ENCODE measurements around the gene FAM184B.

FAM184B gene

DNA sequence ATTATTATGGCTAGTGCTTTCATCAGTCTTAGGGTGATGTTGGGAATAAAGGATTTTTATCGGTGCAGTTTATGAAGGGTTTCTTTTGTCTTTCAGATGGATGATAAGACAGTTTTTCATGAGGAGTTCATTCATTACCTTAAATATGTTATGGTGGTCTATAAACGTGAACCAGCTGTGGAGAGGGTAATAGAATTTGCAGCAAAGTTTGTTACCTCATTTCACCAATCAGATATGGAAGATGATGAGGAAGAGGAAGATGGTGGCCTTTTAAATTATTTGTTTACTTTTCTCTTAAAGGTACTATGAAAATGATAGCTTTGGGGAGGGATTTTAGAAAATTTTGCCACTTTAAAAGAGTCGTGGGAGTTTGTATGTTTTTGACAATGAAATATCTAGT is 30.7 kb upstream of the FAM184B start:
- H3K36me3 ChIP-seq (ENCODE audit: insufficient read depth, low read length), result peaks cover 42% of the 10 kb centered on the region
- H3K9me3 ChIP-seq (ENCODE audit: low read length), result no peaks in the 10 kb centered on the region
- peaks cover 30% of the 10 kb centered on the region for H3K4me1 ChIP-seq (ENCODE audit: insufficient read depth, low read length, severe bottlenecking)
- no peaks in the 10 kb centered on the region for H3F3A ChIP-seq (ENCODE audit: insufficient read depth, low read length)
- peak overlapping the region; percentile 92 for H3K9ac ChIP-seq (ENCODE audit: low read length)
- no peaks in the 10 kb centered on the region for H4K20me1 ChIP-seq (ENCODE audit: insufficient read depth, low read length)
- no peak overlapping the region for H3K27ac ChIP-seq (ENCODE audit: low read depth, low read length, poor library complexity, severe bottlenecking)
- peak overlapping the region; percentile 87 for H3K4me2 ChIP-seq (ENCODE audit: low read length)
- TF ChIP-seq, protein P1, sequence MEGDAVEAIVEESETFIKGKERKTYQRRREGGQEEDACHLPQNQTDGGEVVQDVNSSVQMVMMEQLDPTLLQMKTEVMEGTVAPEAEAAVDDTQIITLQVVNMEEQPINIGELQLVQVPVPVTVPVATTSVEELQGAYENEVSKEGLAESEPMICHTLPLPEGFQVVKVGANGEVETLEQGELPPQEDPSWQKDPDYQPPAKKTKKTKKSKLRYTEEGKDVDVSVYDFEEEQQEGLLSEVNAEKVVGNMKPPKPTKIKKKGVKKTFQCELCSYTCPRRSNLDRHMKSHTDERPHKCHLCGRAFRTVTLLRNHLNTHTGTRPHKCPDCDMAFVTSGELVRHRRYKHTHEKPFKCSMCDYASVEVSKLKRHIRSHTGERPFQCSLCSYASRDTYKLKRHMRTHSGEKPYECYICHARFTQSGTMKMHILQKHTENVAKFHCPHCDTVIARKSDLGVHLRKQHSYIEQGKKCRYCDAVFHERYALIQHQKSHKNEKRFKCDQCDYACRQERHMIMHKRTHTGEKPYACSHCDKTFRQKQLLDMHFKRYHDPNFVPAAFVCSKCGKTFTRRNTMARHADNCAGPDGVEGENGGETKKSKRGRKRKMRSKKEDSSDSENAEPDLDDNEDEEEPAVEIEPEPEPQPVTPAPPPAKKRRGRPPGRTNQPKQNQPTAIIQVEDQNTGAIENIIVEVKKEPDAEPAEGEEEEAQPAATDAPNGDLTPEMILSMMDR (IDR thresholded peaks at IDR 0.05; ENCODE audit: low read length), result no peak
- no peak for TF ChIP-seq EZH2 (IDR thresholded peaks at IDR 0.05; ENCODE audit: borderline replicate concordance, low read length)
- peak overlapping the region; percentile 98 for H3K4me3 ChIP-seq (ENCODE audit: low read depth, low read length, poor library complexity, severe bottlenecking)
- H3K27me3 ChIP-seq (ENCODE audit: insufficient read depth, low read length), result no peaks in the 10 kb centered on the region
- peaks cover 71% of the 10 kb centered on the region for H3K79me2 ChIP-seq (ENCODE audit: insufficient read depth, low read length)
- no peaks in the 10 kb centered on the region for H3K9me2 ChIP-seq (ENCODE audit: low read depth, low read length)
- H2AFZ ChIP-seq (ENCODE audit: low read length), result no peak overlapping the region

DNA sequence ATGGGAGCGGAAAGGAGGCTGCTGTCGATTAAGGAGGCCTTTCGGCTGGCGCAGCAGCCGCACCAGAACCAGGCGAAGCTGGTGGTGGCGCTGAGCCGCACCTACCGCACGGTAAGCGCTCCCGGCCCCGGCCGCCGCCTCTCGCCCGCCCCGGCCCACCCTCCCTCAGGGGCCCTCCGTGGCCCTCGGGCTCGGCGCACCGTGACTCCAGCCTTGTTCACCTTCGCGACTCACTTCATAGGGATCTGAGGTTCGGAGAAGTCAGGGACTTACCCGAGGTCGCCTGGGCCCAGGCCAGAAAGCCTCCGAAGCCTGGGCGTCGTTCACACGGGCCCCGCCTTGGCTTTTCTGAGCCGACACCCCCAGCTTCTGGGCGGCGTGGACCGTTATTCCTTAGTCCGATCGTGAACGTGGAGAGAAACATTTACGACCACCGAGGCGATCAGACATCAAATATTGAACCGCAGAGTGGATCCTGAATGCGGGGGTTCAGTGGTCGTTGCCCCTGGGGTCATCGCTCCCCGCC is 29.7 kb upstream of the FAM184B start:
- peak overlapping the region; percentile 65 for H3K27ac ChIP-seq (ENCODE audit: low read depth, low read length, poor library complexity, severe bottlenecking)
- peaks cover 33% of the 10 kb centered on the region for H3K4me1 ChIP-seq (ENCODE audit: insufficient read depth, low read length, severe bottlenecking)
- peaks cover 81% of the 10 kb centered on the region for H3K79me2 ChIP-seq (ENCODE audit: insufficient read depth, low read length)

DNA sequence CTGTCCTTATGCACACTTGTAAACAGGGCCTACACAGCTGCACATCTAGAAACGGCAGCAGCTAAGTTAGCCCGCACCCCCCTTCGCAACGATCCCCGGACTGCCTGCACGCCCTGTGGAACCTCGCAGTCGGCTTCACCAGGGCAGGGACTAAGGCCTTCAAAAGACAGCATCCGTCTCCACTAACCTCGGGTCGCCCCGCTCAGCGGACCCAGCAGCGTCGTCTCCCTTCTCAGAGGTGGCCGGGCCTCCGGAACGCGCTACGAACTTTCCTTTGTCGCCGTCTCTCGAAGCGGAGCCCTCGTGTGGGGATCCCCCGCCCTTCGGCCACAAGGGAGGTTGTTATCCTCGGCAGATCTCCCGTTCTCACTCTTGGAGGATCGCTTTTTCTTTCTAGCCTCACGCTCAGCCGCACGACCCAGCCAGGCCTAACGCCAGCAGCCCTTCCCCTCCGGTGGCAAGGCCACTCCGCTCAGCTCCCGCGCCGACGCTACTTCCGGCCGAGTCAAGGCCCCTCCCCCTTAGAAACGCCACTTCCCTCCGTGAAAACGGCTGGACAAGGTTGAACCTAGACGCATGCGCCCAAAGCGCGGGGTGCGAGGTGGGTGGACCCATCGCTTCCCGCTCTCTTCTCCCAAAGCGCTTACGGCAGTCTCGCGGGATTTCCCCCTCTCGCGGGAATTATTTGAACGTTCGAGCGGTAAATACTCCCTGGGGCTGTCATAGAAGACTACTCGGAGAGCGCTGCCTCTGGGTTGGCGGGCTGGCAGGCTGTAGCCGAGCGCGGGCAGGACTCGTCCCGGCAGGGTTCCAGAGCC is 29.0 kb upstream of the FAM184B start, which contains the start of the genes DCAF16 and NCAPG:
TSS of gene DCAF16 (minus strand) at position 498 of the 818 bp plus-strand sequence. CDS start 6,616 bp downstream, outside the sequence.
TSS of gene NCAPG (plus strand) at position 720 of the 818 bp plus-strand sequence. CDS start 99 bp downstream, outside the sequence.
- H3K9me3 ChIP-seq (ENCODE audit: low read length), result no peaks in the 10 kb centered on the region
- peaks cover 37% of the 10 kb centered on the region for H3K36me3 ChIP-seq (ENCODE audit: insufficient read depth, low read length)
- no peaks in the 10 kb centered on the region for H3K27me3 ChIP-seq (ENCODE audit: insufficient read depth, low read length)
- TF ChIP-seq, protein P1 (IDR thresholded peaks at IDR 0.05; ENCODE audit: low read length), result no peak
- no peak for TF ChIP-seq EZH2 (IDR thresholded peaks at IDR 0.05; ENCODE audit: borderline replicate concordance, low read length)
- H2AFZ ChIP-seq (ENCODE audit: low read length), result no peak within 1 kb of the TSS
- no peaks in the 10 kb centered on the region for H4K20me1 ChIP-seq (ENCODE audit: insufficient read depth, low read length)
- H3F3A ChIP-seq (ENCODE audit: insufficient read depth, low read length), result no peaks in the 10 kb centered on the region
- H3K9me2 ChIP-seq (ENCODE audit: low read depth, low read length), result no peaks in the 10 kb centered on the region
- peak within 1 kb of the TSS; percentile 91 for H3K4me2 ChIP-seq (ENCODE audit: low read length)
- H3K27ac ChIP-seq (ENCODE audit: low read depth, low read length, poor library complexity, severe bottlenecking), result peak within 1 kb of the TSS; percentile 96
- H3K4me1 ChIP-seq (ENCODE audit: insufficient read depth, low read length, severe bottlenecking), result peaks cover 33% of the 10 kb centered on the region
- H3K4me3 ChIP-seq (ENCODE audit: low read depth, low read length, poor library complexity, severe bottlenecking), result peak within 1 kb of the TSS; percentile 98
- peak within 1 kb of the TSS; percentile 99 for H3K9ac ChIP-seq (ENCODE audit: low read length)
- peaks cover 87% of the 10 kb centered on the region for H3K79me2 ChIP-seq (ENCODE audit: insufficient read depth, low read length)

More for the DNA sequence above, 29.7 kb upstream of the FAM184B start:
- no peaks in the 10 kb centered on the region for H4K20me1 ChIP-seq (ENCODE audit: insufficient read depth, low read length)
- TF ChIP-seq, protein P1 (IDR thresholded peaks at IDR 0.05; ENCODE audit: low read length), result no peak
- TF ChIP-seq EZH2 (IDR thresholded peaks at IDR 0.05; ENCODE audit: borderline replicate concordance, low read length), result no peak
- H3K9me3 ChIP-seq (ENCODE audit: low read length), result no peaks in the 10 kb centered on the region
- no peaks in the 10 kb centered on the region for H3K27me3 ChIP-seq (ENCODE audit: insufficient read depth, low read length)
- peak overlapping the region; percentile 92 for H3K9ac ChIP-seq (ENCODE audit: low read length)
- no peak overlapping the region for H2AFZ ChIP-seq (ENCODE audit: low read length)
- H3K4me3 ChIP-seq (ENCODE audit: low read depth, low read length, poor library complexity, severe bottlenecking), result peak overlapping the region; percentile 98
- no peaks in the 10 kb centered on the region for H3K9me2 ChIP-seq (ENCODE audit: low read depth, low read length)
- H3K4me2 ChIP-seq (ENCODE audit: low read length), result peak overlapping the region; percentile 87
- peaks cover 37% of the 10 kb centered on the region for H3K36me3 ChIP-seq (ENCODE audit: insufficient read depth, low read length)
- no peaks in the 10 kb centered on the region for H3F3A ChIP-seq (ENCODE audit: insufficient read depth, low read length)
